Activated CD8-positive, alpha-beta memory T cell treated with anti-CD3 and anti-CD28 coated beads, Interleukin-2, amount 50 U/mL, for 1 hour (primary cell): ENCODE measurements around the gene SETBP1.

Experiments used
- DNase-seq: peaks from one replicate; pipeline ENCODE4 v3.0.0-alpha.2; 2020; ENCODE audit errors: extremely low read depth

The SETBP1 gene

DNA sequence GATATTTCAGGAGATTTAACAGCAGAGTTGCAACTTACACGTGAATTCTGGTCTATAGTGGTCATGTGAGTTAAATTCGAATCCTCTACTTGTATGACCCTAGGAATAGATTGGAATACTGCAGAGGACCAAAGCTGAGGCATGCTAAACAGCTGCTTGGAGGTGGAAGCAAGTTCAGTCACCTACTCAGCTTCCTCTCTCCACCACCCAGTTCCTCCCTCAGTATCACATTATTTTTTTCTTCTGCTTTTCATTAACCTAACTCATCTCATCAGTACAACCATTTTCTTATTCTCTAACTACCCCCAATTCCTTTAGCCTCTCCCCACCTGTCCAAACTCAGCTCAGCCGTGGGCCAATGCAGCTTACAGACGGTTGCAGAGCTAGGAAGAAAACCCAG is 385.5 kb downstream of the SETBP1 start:
- no peak for DNase-seq

GRCh38 chr18:45066886-45067285 is 386.2 kb downstream of the SETBP1 start:
- no peak for DNase-seq

GRCh38 chr18:45068400-45069094 is 387.9 kb downstream of the SETBP1 start:
- DNase-seq, result no peak

GRCh38 chr18:45069546-45069945 is 388.9 kb downstream of the SETBP1 start:
- no peak for DNase-seq

DNA sequence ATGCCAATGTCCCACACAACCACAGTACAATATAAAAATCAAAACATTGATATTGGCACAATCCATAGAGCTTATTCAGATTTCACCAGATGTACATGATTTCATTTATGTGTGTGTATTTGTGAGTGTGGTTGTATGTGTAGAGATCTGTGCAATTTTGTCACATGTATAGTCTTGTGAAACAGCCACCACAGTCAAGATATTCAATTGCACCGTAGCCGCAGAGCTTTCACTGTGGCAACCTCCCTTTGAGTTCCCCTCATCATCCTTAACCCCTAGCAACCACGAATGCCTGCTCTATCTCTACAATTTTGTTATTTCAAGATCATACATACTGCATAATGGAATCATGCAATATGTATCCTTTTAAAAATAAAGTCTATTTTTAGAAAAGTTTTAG is 391.3 kb downstream of the SETBP1 start:
- no peak for DNase-seq

GRCh38 chr18:45073556-45073955 is 392.9 kb downstream of the SETBP1 start:
- DNase-seq, result no peak

GRCh38 chr18:45081566-45082181 is 401.0 kb downstream of the SETBP1 start:
- no peak for DNase-seq

GRCh38 chr18:45083226-45083855 is 402.7 kb downstream of the SETBP1 start:
- DNase-seq, result no peak

DNA sequence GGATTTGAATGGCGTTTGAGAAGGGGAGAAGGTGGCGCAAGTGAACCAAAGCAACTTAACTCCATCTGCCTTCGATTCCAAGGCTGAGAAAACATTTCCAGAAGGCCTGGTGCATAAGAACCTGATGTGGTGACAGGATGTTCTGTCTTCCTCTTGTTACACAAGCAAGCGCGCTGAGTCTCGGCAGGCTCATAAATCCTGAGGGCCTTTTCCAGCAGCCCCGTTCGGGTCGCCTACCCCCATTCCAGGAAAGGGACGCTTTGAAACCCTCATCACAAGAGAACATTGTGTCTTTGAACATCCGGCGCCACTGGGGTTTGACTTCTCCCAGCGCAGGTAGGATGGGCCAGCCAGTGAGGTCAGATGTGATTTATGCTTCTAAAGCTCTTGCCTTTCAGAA is 403.5 kb downstream of the SETBP1 start:
- no peak for DNase-seq

DNA sequence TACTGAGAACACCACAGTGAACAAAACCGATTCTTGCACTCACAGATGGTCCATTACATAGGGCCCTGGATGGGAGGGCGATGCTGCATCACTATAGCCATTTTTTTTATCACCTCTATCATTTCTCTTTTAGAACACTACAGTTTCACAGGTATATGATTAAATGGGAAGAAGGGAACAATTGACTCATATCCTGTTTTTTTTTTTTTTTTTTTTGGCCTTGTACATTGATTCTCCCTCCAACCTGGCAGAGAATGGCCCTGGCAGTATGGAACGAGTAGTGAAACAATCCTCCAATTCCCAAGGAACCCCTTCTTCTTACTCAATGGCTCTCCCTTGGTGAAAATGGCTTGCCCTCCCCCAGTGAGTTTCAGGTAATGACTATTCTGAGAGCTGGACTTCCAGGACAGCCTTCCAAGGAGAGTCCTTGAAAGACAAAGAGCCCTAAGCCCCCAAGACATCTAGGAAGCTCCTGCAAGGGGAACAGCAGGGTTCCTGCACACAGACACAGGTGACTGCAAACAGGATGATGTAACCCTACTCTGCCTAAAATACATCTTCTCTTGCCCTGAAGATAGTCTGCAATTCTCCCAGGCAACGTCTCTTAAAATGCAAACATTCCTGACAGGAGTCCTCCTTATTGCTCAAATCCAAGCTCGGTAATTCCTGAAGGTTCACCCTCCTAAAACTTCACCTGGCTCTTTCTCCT is 405.4 kb downstream of the SETBP1 start:
- DNase-seq, result no peak

- DNase-seq, result no peak
Observed at GRCh38 chr18:45086777-45087176, 406.1 kb downstream of the SETBP1 start.

DNA sequence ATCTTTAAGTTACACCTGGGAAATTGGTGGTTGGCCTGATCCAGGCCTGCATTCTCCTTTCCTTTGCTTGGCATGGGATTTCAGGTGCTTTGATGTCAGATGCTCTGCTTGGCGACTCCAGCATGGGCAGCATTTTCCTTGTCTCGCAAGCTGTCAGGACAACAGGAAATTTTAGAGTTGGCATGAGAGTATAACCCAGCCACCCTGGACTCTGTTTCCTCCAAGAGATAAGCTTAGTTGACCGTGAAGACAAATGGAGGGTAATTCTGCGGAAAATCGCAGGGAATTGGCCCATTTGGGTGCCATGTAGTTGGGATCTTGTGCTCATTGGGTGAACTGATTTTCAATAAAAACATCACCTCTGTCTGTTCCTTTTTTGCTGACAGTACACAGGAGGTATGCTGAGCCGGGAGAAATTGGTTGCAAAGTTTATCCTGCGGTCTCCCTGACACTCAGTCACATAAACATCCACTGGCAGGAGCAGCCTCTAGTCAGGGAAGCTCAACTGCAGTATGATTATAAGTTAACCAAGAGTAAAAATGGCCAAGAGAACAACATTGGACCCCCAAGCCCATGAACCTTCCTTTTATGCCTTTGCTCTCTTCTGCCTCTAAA is 409.9 kb downstream of the SETBP1 start:
- DNase-seq, result no peak

DNA sequence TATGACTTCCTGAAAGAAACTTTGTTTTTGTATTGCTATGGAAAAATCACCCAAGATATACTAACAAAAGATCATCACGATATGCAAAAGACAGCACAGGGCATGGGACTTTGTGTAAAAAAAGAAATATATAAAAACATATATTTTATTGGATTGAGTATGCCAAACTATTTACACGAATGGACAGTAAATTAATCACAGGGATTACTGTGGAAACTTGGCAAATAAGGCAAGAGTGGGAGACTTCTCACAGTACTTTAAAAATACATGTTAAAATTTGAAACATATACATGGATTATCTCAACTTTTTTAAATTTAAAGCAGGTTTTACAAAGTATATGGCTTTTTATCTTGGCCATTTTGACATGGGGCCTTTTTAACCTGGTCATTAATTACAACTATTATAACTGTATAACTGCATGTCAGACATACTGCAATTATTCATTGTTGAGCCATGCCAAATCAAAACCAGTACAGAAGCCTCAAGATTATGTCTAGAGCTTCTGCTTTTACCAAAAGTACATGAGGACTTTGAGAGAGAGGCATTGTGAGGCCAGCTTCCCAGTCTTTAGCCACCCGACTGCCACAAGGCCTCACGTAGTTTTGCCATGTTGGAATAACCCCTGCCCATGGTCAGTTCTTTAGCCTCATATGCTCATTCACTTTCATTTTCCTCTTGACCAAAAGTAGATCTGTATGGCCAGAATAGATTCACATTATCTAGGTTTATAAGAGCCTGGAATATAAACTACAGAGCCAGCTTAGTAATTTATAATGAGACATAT is 419.8 kb downstream of the SETBP1 start:
- no peak for DNase-seq

DNA sequence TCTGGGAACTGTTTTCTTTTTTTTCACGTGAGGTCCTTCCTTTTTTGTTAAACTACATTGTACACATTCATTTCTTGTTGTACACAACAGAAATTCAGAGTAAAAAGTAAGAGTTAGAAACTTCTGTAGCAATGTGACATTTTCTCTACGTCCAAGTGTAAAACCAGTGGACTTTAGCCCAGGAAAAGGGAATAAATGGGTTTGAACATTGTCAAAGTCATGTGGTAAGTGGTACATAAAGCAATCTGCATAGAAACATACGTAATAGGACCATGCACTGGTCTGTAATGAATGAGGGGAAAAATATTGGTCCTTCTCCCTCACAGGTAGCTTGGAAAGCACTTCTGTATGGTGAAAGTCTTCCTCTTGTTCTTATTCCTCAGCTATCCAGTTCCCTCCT is 421.4 kb downstream of the SETBP1 start:
- no peak for DNase-seq

DNA sequence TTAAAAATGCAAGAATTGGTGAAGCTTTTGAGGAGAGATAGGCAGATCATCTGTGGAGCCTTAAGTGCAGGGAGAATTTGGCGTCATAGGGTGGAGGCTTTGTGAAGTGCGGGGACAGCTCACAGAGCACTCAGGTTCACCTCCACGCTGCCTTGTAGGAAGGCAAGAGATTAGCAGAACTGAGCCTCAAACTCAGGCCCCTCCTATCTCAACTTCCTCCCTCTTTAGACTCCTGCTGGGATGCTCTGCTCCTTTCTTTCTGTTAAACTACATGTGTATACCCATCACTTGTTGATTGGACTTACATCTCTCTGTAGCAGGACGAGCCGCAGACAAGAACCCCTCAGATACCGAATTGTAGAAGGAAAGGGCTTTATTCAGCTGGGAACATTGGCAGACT is 422.2 kb downstream of the SETBP1 start:
- DNase-seq, result no peak

GRCh38 chr18:45103319-45104048 is 422.8 kb downstream of the SETBP1 start:
- DNase-seq, result no peak

GRCh38 chr18:45104049-45104395 is 423.3 kb downstream of the SETBP1 start:
- DNase-seq, result no peak

- no peak for DNase-seq
Observed at GRCh38 chr18:45106331-45106774, 425.7 kb downstream of the SETBP1 start.

- no peak for DNase-seq
Observed at GRCh38 chr18:45107425-45107824, 426.7 kb downstream of the SETBP1 start.

DNA sequence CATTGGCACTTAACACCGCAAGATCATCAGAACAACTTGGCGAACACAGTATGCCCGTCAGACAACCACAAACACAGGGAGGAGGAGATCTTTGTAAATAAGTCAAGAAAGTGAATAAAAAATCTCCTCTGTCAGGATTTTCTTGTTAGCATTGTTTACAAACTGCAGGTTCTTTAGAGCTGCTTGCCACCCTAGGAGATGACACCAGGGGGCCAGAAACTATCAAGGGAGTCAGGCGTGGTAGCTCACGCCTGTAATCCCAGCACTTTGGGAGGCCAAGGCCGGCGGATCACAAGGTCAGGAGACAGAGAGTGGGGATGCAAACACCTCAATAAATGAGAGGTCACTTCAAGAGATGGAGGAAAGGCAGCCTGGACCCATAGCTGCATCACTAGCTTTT is 428.1 kb downstream of the SETBP1 start:
- DNase-seq, result no peak

GRCh38 chr18:45109271-45109670 is 428.6 kb downstream of the SETBP1 start:
- no peak for DNase-seq
